HepG2 (cell line): ENCODE results near the gene TMEM86B. TPM values are rescaled to one million over a fixed set of nuclear protein-coding genes. Genes with fewer than 3 reads are reported as not detected.

Source experiments
- AGO1 ChIP-seq: fragments of 200-400 bp; formaldehyde crosslinking; IDR thresholded peaks from 2 replicates; pipeline ENCODE4 v1.6.1; 2017; ENCODE audit warnings: mild to moderate bottlenecking, low read depth, low read length, moderate library complexity; ENCODE audit not compliant: poor library complexity, severe bottlenecking
- GZF1 ChIP-seq: sonication (generic); formaldehyde crosslinking; IDR thresholded peaks from 2 replicates; pipeline ENCODE4 v1.5.1; 2020; ENCODE audit warnings: mild to moderate bottlenecking, missing genetic modification reagents
- HNF1B ChIP-seq: sonication (generic); formaldehyde crosslinking; IDR thresholded peaks from 2 replicates; pipeline ENCODE4 v1.5.1; 2020; ENCODE audit warnings: mild to moderate bottlenecking, moderate library complexity, missing genetic modification reagents
- KDM5A ChIP-seq: fragments of 200-600 bp; sonication (generic); IDR thresholded peaks from 2 replicates; pipeline ENCODE4 v1.7.0; 2018; ENCODE audit warnings: antibody characterized with exemption, mild to moderate bottlenecking, low read length, borderline replicate concordance
- MED8 ChIP-seq: sonication (generic); formaldehyde crosslinking; IDR thresholded peaks from 2 replicates; pipeline ENCODE4 v1.8.1; 2023; ENCODE audit warnings: mild to moderate bottlenecking, missing genetic modification reagents; ENCODE audit not compliant: insufficient replicate concordance
- MIER2 ChIP-seq: IDR thresholded peaks from 2 replicates; pipeline ENCODE4 v1.6.1; 2016; ENCODE audit warnings: missing biosample characterization, missing genetic modification reagents
- MLXIP ChIP-seq: sonication (generic); formaldehyde crosslinking; IDR thresholded peaks from 2 replicates; pipeline ENCODE4 v1.9.0; 2021; ENCODE audit warnings: missing genetic modification reagents, borderline replicate concordance
- MXD3 ChIP-seq: IDR thresholded peaks from 2 replicates; pipeline ENCODE4 v1.6.1; 2016; ENCODE audit warnings: mild to moderate bottlenecking, missing biosample characterization, missing genetic modification reagents
- NFATC3 ChIP-seq: sonication (generic); formaldehyde crosslinking; IDR thresholded peaks from 2 replicates; pipeline ENCODE4 v1.5.1; 2020; ENCODE audit warnings: mild to moderate bottlenecking, missing genetic modification reagents
- PAXIP1 ChIP-seq: sonication (generic); formaldehyde crosslinking; conservative IDR thresholded peaks from 2 replicates; pipeline ENCODE4 v1.4.0; 2020; ENCODE audit warnings: mild to moderate bottlenecking, missing genetic modification reagents, moderate library complexity
- SAP130 ChIP-seq: IDR thresholded peaks from 2 replicates; pipeline ENCODE4 v1.6.1; 2016; ENCODE audit warnings: low read depth
- TGIF2 ChIP-seq: IDR thresholded peaks from 2 replicates; pipeline ENCODE4 v1.6.1; 2016; ENCODE audit warnings: control low read depth, missing compliant biosample characterization
- XRCC5 ChIP-seq: fragments of 200-400 bp; formaldehyde crosslinking; optimal IDR thresholded peaks from 2 replicates; pipeline ENCODE3; 2017; ENCODE audit warnings: mild to moderate bottlenecking, low read length
- ZFY ChIP-seq: sonication (generic); formaldehyde crosslinking; IDR thresholded peaks from 2 replicates; pipeline ENCODE4 v1.4.0; 2020; ENCODE audit warnings: missing genetic modification reagents
- ZMAT5 ChIP-seq: sonication (generic); formaldehyde crosslinking; IDR thresholded peaks from 2 replicates; pipeline ENCODE4 v1.5.0; 2020; ENCODE audit warnings: mild to moderate bottlenecking, low read depth, missing genetic modification reagents, borderline replicate concordance
- ZNF644 ChIP-seq: IDR thresholded peaks from 2 replicates; pipeline ENCODE4 v1.6.1; 2016; ENCODE audit warnings: low read depth
- ZNF672 ChIP-seq: sonication (generic); formaldehyde crosslinking; IDR thresholded peaks from 2 replicates; pipeline ENCODE4 v1.8.1; 2022; ENCODE audit warnings: missing genetic modification reagents
- ZSCAN22 ChIP-seq: sonication (generic); formaldehyde crosslinking; IDR thresholded peaks from 2 replicates; pipeline ENCODE4 v1.4.0; 2020; ENCODE audit warnings: mild to moderate bottlenecking, missing genetic modification reagents
- ZZZ3 ChIP-seq: sonication (generic); formaldehyde crosslinking; IDR thresholded peaks from 2 replicates; pipeline ENCODE4 v1.4.0; 2020; ENCODE audit warnings: missing genetic modification reagents, mild to moderate bottlenecking, borderline replicate concordance
- polyA plus RNA-seq, 8 experiments: library from polyadenylated mRNA; depleted of rRNA in 3 of 8; stranded (reverse) in 7 of 8; unstranded in 1 of 8; fragments of >200 nt; fragmentation: Illumina TruSeq in 4 of 8; extraction: Trizol in 4 of 8; gene quantifications; 2 replicates each; pipeline versions ENCODE4 v1.2.1 to v1.2.3, GENCODE V29; 2011 to 2016; ENCODE audit warnings: low read depth in 4 of 8, missing spikeins in 1 of 8, mixed read lengths in 1 of 8; ENCODE audit not compliant: insufficient read depth in 1 of 8
- total RNA-seq, 5 experiments: library from RNA; depleted of rRNA; stranded (reverse); fragments of >200 nt; fragmentation: Illumina TruSeq; extraction: Trizol; gene quantifications; 2 replicates each; pipeline ENCODE4 v1.2.3, GENCODE V29; 2016; ENCODE audit warnings: low read depth in 1 of 5

Gene TMEM86B
- total and polyA plus RNA-seq, 2 of the 13 experiments (the other 11 are each of a cell fraction or from before 2014, with no cell fraction given): 7.7 to 9.6 TPM

- TF ChIP-seq PAXIP1 (no peak), TGIF2 (CRISPR knock-in tag) (peak; percentile 99), ZFY (peak; percentile 16; the same call in 1 of the 2 replicates), MLXIP (no peak), KDM5A (no peak), NFATC3 (no peak), MIER2 (no peak), AGO1 (no peak), HNF1B (CRISPR knock-in tag) (no peak), ZMAT5 (CRISPR knock-in tag) (no peak), ZZZ3 (CRISPR knock-in tag) (no peak), MXD3 (CRISPR knock-in tag) (0 out of 2 replicates have a peak, but pooled peaks have one; percentile 27), ZSCAN22 (CRISPR knock-in tag) (0 out of 2 replicates have a peak, but pooled peaks have one; percentile 1), ZNF672 (CRISPR knock-in tag) (no peak), ZNF644 (no peak), SAP130 (CRISPR knock-in tag) (peak; percentile 77; the same call in 1 of the 2 replicates), GZF1 (CRISPR knock-in tag) (no peak), MED8 (CRISPR knock-in tag) (no peak), XRCC5 (peak; percentile 21)
Observed at GRCh38 chr19:55257461-55258420, 29.2 kb upstream of the TMEM86B start (continued).
